B cell (primary cell): ENCODE data around the gene ST8SIA5.

Source experiments
- EZH2 ChIP-seq: IDR thresholded peaks from 2 replicates; pipeline ENCODE4 v1.6.1; 2012; ENCODE audit warnings: borderline replicate concordance, low read depth, mild to moderate bottlenecking, moderate library complexity, low read length; ENCODE audit not compliant: insufficient read depth, poor library complexity, severe bottlenecking
- TF ChIP-seq, protein P1 (sequence below): fragments of 200-600 bp; IDR thresholded peaks from one replicate; pipeline ENCODE4 v1.8.0; 2022; ENCODE audit warnings: antibody characterized with exemption, mild to moderate bottlenecking

DNA sequence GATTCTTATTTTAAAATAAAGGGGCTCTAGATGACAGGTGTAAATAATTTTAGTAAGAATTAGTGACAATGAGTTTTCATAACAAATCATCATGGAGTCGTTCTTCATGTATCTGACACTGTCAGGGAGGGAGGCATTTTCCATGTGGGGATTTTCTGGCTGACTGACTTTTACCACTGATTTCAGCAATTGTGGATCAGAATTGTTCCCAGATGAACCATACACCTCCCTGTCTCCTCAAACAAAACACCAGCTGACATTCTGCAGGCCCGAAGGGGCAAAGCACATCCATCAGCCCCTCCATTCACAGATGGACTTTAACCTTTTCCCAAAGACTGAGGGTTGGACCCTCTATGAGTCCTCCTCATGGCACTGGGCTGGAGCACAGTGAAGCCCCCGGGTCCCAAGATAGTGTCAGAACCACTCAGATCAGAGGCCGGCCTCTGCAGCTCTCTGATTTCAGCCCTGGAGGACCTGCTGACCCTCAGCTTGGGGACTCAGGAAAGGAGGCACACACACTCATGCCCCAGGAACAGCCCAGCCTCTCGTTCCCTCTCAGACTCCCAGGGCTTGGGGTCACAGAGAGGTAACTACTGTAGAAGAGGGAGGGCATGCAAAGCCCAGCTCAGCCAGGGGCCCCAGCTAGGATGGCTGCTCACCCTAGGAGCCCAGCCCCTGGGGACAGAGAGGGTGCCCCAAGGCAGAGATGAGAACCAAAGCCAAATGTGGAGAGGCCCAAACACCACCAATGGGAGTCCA lies 56.6 kb downstream of the ST8SIA5 start:
- TF ChIP-seq, protein P1, sequence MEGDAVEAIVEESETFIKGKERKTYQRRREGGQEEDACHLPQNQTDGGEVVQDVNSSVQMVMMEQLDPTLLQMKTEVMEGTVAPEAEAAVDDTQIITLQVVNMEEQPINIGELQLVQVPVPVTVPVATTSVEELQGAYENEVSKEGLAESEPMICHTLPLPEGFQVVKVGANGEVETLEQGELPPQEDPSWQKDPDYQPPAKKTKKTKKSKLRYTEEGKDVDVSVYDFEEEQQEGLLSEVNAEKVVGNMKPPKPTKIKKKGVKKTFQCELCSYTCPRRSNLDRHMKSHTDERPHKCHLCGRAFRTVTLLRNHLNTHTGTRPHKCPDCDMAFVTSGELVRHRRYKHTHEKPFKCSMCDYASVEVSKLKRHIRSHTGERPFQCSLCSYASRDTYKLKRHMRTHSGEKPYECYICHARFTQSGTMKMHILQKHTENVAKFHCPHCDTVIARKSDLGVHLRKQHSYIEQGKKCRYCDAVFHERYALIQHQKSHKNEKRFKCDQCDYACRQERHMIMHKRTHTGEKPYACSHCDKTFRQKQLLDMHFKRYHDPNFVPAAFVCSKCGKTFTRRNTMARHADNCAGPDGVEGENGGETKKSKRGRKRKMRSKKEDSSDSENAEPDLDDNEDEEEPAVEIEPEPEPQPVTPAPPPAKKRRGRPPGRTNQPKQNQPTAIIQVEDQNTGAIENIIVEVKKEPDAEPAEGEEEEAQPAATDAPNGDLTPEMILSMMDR = no peak
- no peak for TF ChIP-seq EZH2
